Measurements from ENCODE around the gene FOXN3. TPM values are rescaled to one million over a fixed set of nuclear protein-coding genes. Genes with fewer than 3 reads are reported as not detected.
A peak's percentile ranks its signal among the peaks of the same experiment; 100 is the strongest.

Gene FOXN3
- polyA plus RNA-seq, 3 donors: 38.7 to 57.4 (median 42.0) TPM

GRCh38 chr14:89231426-89232113 is 185.5 kb downstream of the FOXN3 start:
- H3K9ac ChIP-seq (ENCODE audit: insufficient read depth, low read length, poor library complexity, severe bottlenecking): no peak overlapping the region
- Mint-ChIP-seq H3K27ac (no peak overlapping the region), H3K4me3 (no peak overlapping the region), H3K4me1 (peaks cover 17% of the 10 kb centered on the region), H3K36me3 (peaks cover 14 to 29% of the 10 kb centered on the region in 2 donors), H3K9me3 (peaks cover 0 to 11% (median 0%) of the 10 kb centered on the region in 7 donors), H3K27me3 (ENCODE audit: low read depth in 3 of 3) (peaks cover 0 to 2% (median 1%) of the 10 kb centered on the region in 3 donors)
- no peak overlapping the region for H3K4me3 ChIP-seq (replicated peaks in 1 of 3; ENCODE audit: low read depth in 2 of 3, low read length in 3 of 3)
- intact Hi-C loops (cut with micrococcal nuclease): no loop called here
- no peaks in the 10 kb centered on the region for H3K27me3 ChIP-seq (ENCODE audit: control insufficient read depth in 2 of 2, insufficient read depth in 2 of 2, low read length in 2 of 2)
- H3K4me2 ChIP-seq (replicated peaks; ENCODE audit: extremely low read depth, low read length, poor library complexity, severe bottlenecking): no peak overlapping the region
- H3K9me3 ChIP-seq (replicated peaks in 1 of 2; ENCODE audit: control insufficient read depth in 1 of 2, insufficient read depth in 1 of 2, low read length in 2 of 2): no peaks in the 10 kb centered on the region
- H2AFZ ChIP-seq (ENCODE audit: insufficient read depth, low read depth, low read length, poor library complexity, severe bottlenecking): no peak overlapping the region
- peaks cover 66% of the 10 kb centered on the region for H3K79me2 ChIP-seq (ENCODE audit: insufficient read depth, low read length)
- H3K4me1 ChIP-seq (ENCODE audit: control insufficient read depth in 1 of 2, insufficient read depth in 2 of 2, low read length in 2 of 2): no peaks in the 10 kb centered on the region
- no peak overlapping the region for H3K27ac ChIP-seq (ENCODE audit: low read depth in 1 of 2, low read length in 2 of 2)
- DNase-seq: no peak
- H3K36me3 ChIP-seq (replicated peaks in 1 of 2; ENCODE audit: control insufficient read depth in 1 of 2, insufficient read depth in 2 of 2, low read length in 2 of 2): peaks cover 0 to 14% of the 10 kb centered on the region in 2 donors
- no peak for TF ChIP-seq CTCF (IDR thresholded peaks at IDR 0.05)
- peaks cover 100% of the 10 kb centered on the region for H4K20me1 ChIP-seq (ENCODE audit: insufficient read depth, low read length)
- WGBS (ENCODE audit: insufficient coverage): over 99% methylated on average over 15 of the region's 15 CpGs

- H3K9me3 ChIP-seq (replicated peaks in 1 of 2; ENCODE audit: control insufficient read depth in 1 of 2, insufficient read depth in 1 of 2, low read length in 2 of 2): no peaks in the 10 kb centered on the region
- Mint-ChIP-seq H3K27ac (peak overlapping the region in 4 of 7 donors; percentile 5 to 68 (median 47)), H3K4me3 (no peak overlapping the region), H3K4me1 (peaks cover 12% of the 10 kb centered on the region), H3K27me3 (ENCODE audit: low read depth in 3 of 3) (peaks cover 0 to 1% (median 0%) of the 10 kb centered on the region in 3 donors), H3K9me3 (no peaks in the 10 kb centered on the region), H3K36me3 (peaks cover 9 to 24% of the 10 kb centered on the region in 2 donors)
- no peak overlapping the region for H3K27ac ChIP-seq (ENCODE audit: low read depth in 1 of 2, low read length in 2 of 2)
- no peak overlapping the region for H3K4me2 ChIP-seq (replicated peaks; ENCODE audit: extremely low read depth, low read length, poor library complexity, severe bottlenecking)
- peaks cover 0 to 18% of the 10 kb centered on the region in 2 donors for H3K36me3 ChIP-seq (replicated peaks in 1 of 2; ENCODE audit: control insufficient read depth in 1 of 2, insufficient read depth in 2 of 2, low read length in 2 of 2)
- H3K27me3 ChIP-seq (ENCODE audit: control insufficient read depth in 2 of 2, insufficient read depth in 2 of 2, low read length in 2 of 2): no peaks in the 10 kb centered on the region
- H4K20me1 ChIP-seq (ENCODE audit: insufficient read depth, low read length): peaks cover 98% of the 10 kb centered on the region
- no peak overlapping the region for H2AFZ ChIP-seq (ENCODE audit: insufficient read depth, low read depth, low read length, poor library complexity, severe bottlenecking)
- H3K4me3 ChIP-seq (replicated peaks in 1 of 3; ENCODE audit: low read depth in 2 of 3, low read length in 3 of 3): no peak overlapping the region
- no peaks in the 10 kb centered on the region for H3K4me1 ChIP-seq (ENCODE audit: control insufficient read depth in 1 of 2, insufficient read depth in 2 of 2, low read length in 2 of 2)
- WGBS (ENCODE audit: insufficient coverage): no CpG with 5 or more reads among the region's 10 CpGs
- DNase-seq: no peak
- H3K9ac ChIP-seq (ENCODE audit: insufficient read depth, low read length, poor library complexity, severe bottlenecking): no peak overlapping the region
- intact Hi-C loops (cut with micrococcal nuclease): no loop called here
- no peak for TF ChIP-seq CTCF (IDR thresholded peaks at IDR 0.05)
- peaks cover 55% of the 10 kb centered on the region for H3K79me2 ChIP-seq (ENCODE audit: insufficient read depth, low read length)
Observed at GRCh38 chr14:89228921-89229639, 188.0 kb downstream of the FOXN3 start.

Measured in CD14-positive monocyte (primary cell).